Right kidney (tissue), 1 donor: ENCODE measurements around the gene RTP4.
"Not testable (repeated sequence)": the region's sequence is repeated elsewhere in the genome, so short reads cannot be mapped to it uniquely, and the experiment has no call there.

Experiments
- DNase-seq: peaks from one replicate; pipeline ENCODE4 v3.0.0-alpha.2; 2016

Gene RTP4

GRCh38 chr3:187369089-187369447, 883 bp downstream of the RTP4 start:
- no peak for DNase-seq

GRCh38 chr3:187370051-187370450, 1.9 kb downstream of the RTP4 start:
- no peak for DNase-seq

GRCh38 chr3:187375581-187375980, 7.4 kb downstream of the RTP4 start:
- no peak for DNase-seq

- DNase-seq = no peak
These were observed 9.7 kb downstream of the RTP4 start for GRCh38 chr3:187377842-187378241.

GRCh38 chr3:187382609-187383151, 14.5 kb downstream of the RTP4 start:
- DNase-seq = no peak

GRCh38 chr3:187383246-187383645, 15.1 kb downstream of the RTP4 start:
- no peak for DNase-seq

GRCh38 chr3:187385296-187385695, 17.1 kb downstream of the RTP4 start:
- DNase-seq = no peak

- DNase-seq = no peak
These were observed 28.5 kb downstream of the RTP4 start for GRCh38 chr3:187396661-187397060.

GRCh38 chr3:187398955-187399354, 30.8 kb downstream of the RTP4 start:
- no peak for DNase-seq

- DNase-seq = no peak
These were observed 32.6 kb downstream of the RTP4 start for GRCh38 chr3:187400756-187401155.

GRCh38 chr3:187401856-187402255, 33.7 kb downstream of the RTP4 start:
- no peak for DNase-seq

GRCh38 chr3:187403768-187404288, 35.6 kb downstream of the RTP4 start:
- DNase-seq = peak; percentile 12

- DNase-seq = no peak
These were observed 38.7 kb downstream of the RTP4 start for GRCh38 chr3:187406927-187407326.

GRCh38 chr3:187411991-187412781, 44.0 kb downstream of the RTP4 start:
- not testable (repeated sequence) for DNase-seq
